Measurements from ENCODE around the gene DAG1.
A peak's percentile ranks its signal among the peaks of the same experiment; 100 is the strongest.

DAG1 gene

GRCh38 chr3:49566312-49566711 is 96.2 kb downstream of the DAG1 start:
- no peak for TF ChIP-seq POLR2AphosphoS5 (IDR thresholded peaks at IDR 0.05; ENCODE audit: low read depth, low read length)
- no peak for TF ChIP-seq POLR2A (IDR thresholded peaks at IDR 0.05; ENCODE audit: low read depth, low read length)
- no peak for TF ChIP-seq PAX5 (IDR thresholded peaks at IDR 0.05; ENCODE audit: insufficient read depth, low read length, severe bottlenecking)
- FAIRE-seq (peak; percentile 85), DNase-seq (ENCODE audit: insufficient read length, low spot score) (no peak)

- no peak for DNase-seq (ENCODE audit: insufficient read length, low spot score)
- TF ChIP-seq POLR2A (IDR thresholded peaks at IDR 0.05; ENCODE audit: low read depth, low read length) = no peak
- no peak for TF ChIP-seq POU2F2 (IDR thresholded peaks at IDR 0.05; ENCODE audit: low read depth, low read length)
- TF ChIP-seq PAX5 (IDR thresholded peaks at IDR 0.05; ENCODE audit: insufficient read depth, low read length, severe bottlenecking) = no peak
- TF ChIP-seq POLR2AphosphoS5 (IDR thresholded peaks at IDR 0.05; ENCODE audit: low read depth, low read length) = no peak
- no peak for TF ChIP-seq TAF1 (IDR thresholded peaks at IDR 0.05; ENCODE audit: low read depth, low read length)
- TF ChIP-seq SPI1 (IDR thresholded peaks at IDR 0.05; ENCODE audit: low read depth, low read length) = no peak
- FAIRE-seq = no peak
These were observed 97.3 kb downstream of the DAG1 start for GRCh38 chr3:49567406-49567805.

DNA sequence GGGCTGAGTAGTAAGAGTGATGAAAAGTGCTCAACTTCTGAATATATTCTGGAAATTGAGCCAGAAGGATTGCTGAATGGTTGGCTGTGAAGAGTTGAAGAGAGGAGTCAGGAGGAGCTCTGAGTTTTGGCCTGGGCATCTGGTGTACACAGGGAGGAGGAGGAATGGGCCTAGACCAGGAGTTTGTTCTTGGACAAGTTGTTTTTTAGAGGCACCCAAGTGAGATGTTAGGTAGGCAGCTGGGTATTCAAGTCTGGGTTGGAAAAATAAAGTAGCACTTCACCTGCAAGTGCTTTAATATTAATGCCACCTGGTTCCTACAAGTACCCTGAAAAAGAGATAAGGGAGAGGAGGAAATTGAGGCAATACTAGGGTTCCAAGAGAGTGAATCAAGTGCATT is 98.9 kb downstream of the DAG1 start:
- TF ChIP-seq PAX5 (IDR thresholded peaks at IDR 0.05; ENCODE audit: insufficient read depth, low read length, severe bottlenecking) = no peak
- TF ChIP-seq POLR2AphosphoS5 (IDR thresholded peaks at IDR 0.05; ENCODE audit: low read depth, low read length) = no peak
- no peak for TF ChIP-seq SPI1 (IDR thresholded peaks at IDR 0.05; ENCODE audit: low read depth, low read length)
- no peak for TF ChIP-seq TAF1 (IDR thresholded peaks at IDR 0.05; ENCODE audit: low read depth, low read length)
- no peak for TF ChIP-seq POLR2A (IDR thresholded peaks at IDR 0.05; ENCODE audit: low read depth, low read length)
- DNase-seq (ENCODE audit: insufficient read length, low spot score) (no peak), FAIRE-seq (no peak)

DNA sequence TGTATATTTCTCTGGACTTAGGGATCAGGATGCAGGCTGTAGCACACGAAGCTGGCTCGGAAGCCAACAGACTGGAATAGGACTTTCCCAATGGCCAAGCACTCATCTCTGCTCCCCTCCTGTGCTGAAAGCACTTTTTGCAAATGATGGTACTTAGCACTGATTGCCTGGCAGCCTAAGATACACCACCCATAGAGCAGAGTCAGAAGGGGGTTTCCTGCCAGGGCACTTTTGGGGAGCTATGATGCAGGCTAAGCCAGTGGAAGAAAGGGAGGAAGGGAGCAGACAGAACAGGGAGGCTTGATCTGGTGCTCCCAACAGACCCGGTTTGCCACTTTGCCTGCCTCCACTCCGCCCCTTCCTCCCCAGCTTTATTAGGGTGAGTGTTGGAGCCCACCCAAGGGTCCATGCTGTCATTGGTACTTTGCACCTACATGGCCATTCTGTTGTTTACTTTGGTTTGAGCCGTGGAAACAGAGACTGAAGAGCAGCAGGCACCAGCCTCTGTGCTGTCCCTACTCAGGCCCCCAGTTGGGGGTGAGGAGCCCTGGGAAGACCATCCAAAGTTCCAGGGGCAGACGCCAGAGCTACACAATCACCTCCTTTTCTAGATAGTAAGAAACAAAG is 100.1 kb downstream of the DAG1 start:
- no peak for FAIRE-seq
- TF ChIP-seq POU2F2 (IDR thresholded peaks at IDR 0.05; ENCODE audit: low read depth, low read length) (no peak), TAF1 (IDR thresholded peaks at IDR 0.05; ENCODE audit: low read depth, low read length) (no peak), SPI1 (IDR thresholded peaks at IDR 0.05; ENCODE audit: low read depth, low read length) (no peak), POLR2A (IDR thresholded peaks at IDR 0.05; ENCODE audit: low read depth, low read length) (no peak), PAX5 (IDR thresholded peaks at IDR 0.05; ENCODE audit: insufficient read depth, low read length, severe bottlenecking) (no peak), POLR2AphosphoS5 (IDR thresholded peaks at IDR 0.05; ENCODE audit: low read depth, low read length) (no peak)
- DNase-seq (ENCODE audit: insufficient read length, low spot score) = no peak

DNA sequence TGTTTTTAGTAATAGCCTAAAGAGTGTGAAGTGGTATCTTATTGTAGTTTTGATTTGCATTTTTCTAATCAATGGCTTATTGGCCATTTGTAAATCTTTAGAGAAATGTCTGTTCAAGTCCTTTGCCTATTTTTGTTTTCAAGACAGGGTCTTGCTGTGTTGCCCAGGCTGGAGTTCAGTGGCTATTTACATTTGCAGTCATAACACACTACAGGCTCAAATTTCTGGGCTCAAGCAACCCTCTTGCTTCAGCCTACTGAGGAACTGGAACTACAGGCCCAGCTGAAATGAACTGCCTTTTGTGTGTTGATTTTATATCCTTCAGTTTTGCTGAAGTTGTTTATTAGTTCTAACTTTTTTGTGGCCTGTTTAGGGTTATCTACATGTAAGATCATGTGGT is 112.1 kb downstream of the DAG1 start:
- DNase-seq (ENCODE audit: insufficient read length, low spot score) (no peak), FAIRE-seq (no peak)
- TF ChIP-seq POLR2A (IDR thresholded peaks at IDR 0.05; ENCODE audit: low read depth, low read length) = no peak
- TF ChIP-seq POLR2AphosphoS5 (IDR thresholded peaks at IDR 0.05; ENCODE audit: low read depth, low read length) = no peak
- TF ChIP-seq SPI1 (IDR thresholded peaks at IDR 0.05; ENCODE audit: low read depth, low read length) = no peak
- TF ChIP-seq PAX5 (IDR thresholded peaks at IDR 0.05; ENCODE audit: insufficient read depth, low read length, severe bottlenecking) = no peak
- TF ChIP-seq POU2F2 (IDR thresholded peaks at IDR 0.05; ENCODE audit: low read depth, low read length) = no peak
- no peak for TF ChIP-seq TAF1 (IDR thresholded peaks at IDR 0.05; ENCODE audit: low read depth, low read length)
